Smooth muscle cell (in vitro differentiated cells): ENCODE results near the gene KCNIP4. TPM values are rescaled to one million over a fixed set of nuclear protein-coding genes. Genes with fewer than 3 reads are reported as not detected.
A peak's percentile ranks its signal among the peaks of the same experiment; 100 is the strongest.

ENCODE experiments used
- DNase-seq: peaks from one replicate; lab custom pipeline; 2025; ENCODE audit not compliant: unreplicated experiment; lab: John Stamatoyannopoulos, UW
- H2AFZ ChIP-seq: fragments of 200-600 bp; sonication (generic); 2 replicates; pipeline ENCODE4 v1.6.0; 2016; ENCODE audit warnings: antibody characterized with exemption, low read depth, mild to moderate bottlenecking
- H3F3A ChIP-seq: fragments of 200-600 bp; sonication (generic); 2 replicates; pipeline ENCODE4 v1.6.0; 2017; ENCODE audit warnings: antibody characterized with exemption, low read depth
- H3K27ac ChIP-seq: fragments of 200-600 bp; sonication (generic); 2 replicates; pipeline ENCODE4 v1.5.1; 2016; ENCODE audit warnings: low read depth, mild to moderate bottlenecking
- H3K27me3 ChIP-seq: fragments of 200-600 bp; sonication (generic); 2 replicates; pipeline ENCODE4 v1.6.1; 2016; ENCODE audit warnings: low read depth, mild to moderate bottlenecking
- H3K36me3 ChIP-seq: fragments of 200-600 bp; sonication (generic); 2 replicates; pipeline ENCODE4 v1.5.1; 2016; ENCODE audit warnings: low read depth
- H3K4me1 ChIP-seq: fragments of 200-600 bp; sonication (generic); 2 replicates; pipeline ENCODE4 v1.5.1; 2016; ENCODE audit warnings: low read depth
- H3K4me2 ChIP-seq: fragments of 200-600 bp; sonication (generic); 2 replicates; pipeline ENCODE4 v1.6.0; 2016; ENCODE audit warnings: mild to moderate bottlenecking
- H3K4me3 ChIP-seq: fragments of 200-600 bp; sonication (generic); 2 replicates; pipeline ENCODE4 v1.5.1; 2016; ENCODE audit warnings: mild to moderate bottlenecking
- H3K79me2 ChIP-seq: fragments of 200-600 bp; sonication (generic); 2 replicates; pipeline ENCODE4 v1.6.0; 2016; ENCODE audit warnings: low read depth, mild to moderate bottlenecking
- H3K9ac ChIP-seq: fragments of 200-600 bp; sonication (generic); 2 replicates; pipeline ENCODE4 v1.6.0; 2016; ENCODE audit warnings: low read depth
- H3K9me3 ChIP-seq: fragments of 200-600 bp; sonication (generic); replicated peaks from 2 replicates; pipeline ENCODE4 v1.5.1; 2016; ENCODE audit warnings: low read depth
- H4K20me1 ChIP-seq: fragments of 200-600 bp; sonication (generic); 2 replicates; pipeline ENCODE4 v1.6.0; 2016; ENCODE audit warnings: low read depth
- CTCF ChIP-seq: fragments of 200-600 bp; sonication (generic); IDR thresholded peaks from 2 replicates; pipeline ENCODE4 v1.5.1; 2017; ENCODE audit warnings: borderline replicate concordance, mild to moderate bottlenecking, antibody characterized with exemption; ENCODE audit not compliant: insufficient read depth, poor library complexity, severe bottlenecking
- WGBS: methylation state at CpG from one replicate; pipeline ENCODE4 v1.1.7; 2016; ENCODE audit warnings: low lambda C conversion rate; 5-methylcytosine and 5-hydroxymethylcytosine counted together
- polyA plus RNA-seq: library from polyadenylated mRNA; unstranded; fragments of >200 nt; fragmentation: Nextera tagmentation; extraction: Ambion mirVana; gene quantifications from 2 replicates; pipeline ENCODE4 v1.2.1, GENCODE V29; 2016
- total RNA-seq: library from RNA; depleted of rRNA; stranded (reverse); fragments of >200 nt; gene quantifications from 2 replicates; pipeline ENCODE4 v1.2.3, GENCODE V29; 2014

Gene KCNIP4
- total and polyA plus RNA-seq, 2 experiments from 2014 or later, result 0.07 TPM; not detected in 1

GRCh38 chr4:21790438-21791029 lies 158.0 kb downstream of the KCNIP4 start:
- Histone ChIP-seq H3K79me2 (no peaks in the 10 kb centered on the region), H3K36me3 (no peaks in the 10 kb centered on the region), H3K9me3 (no peaks in the 10 kb centered on the region), H3K9ac (no peak overlapping the region), H3K4me3 (no peak overlapping the region), H3F3A (no peaks in the 10 kb centered on the region), H4K20me1 (no peaks in the 10 kb centered on the region), H3K27me3 (no peaks in the 10 kb centered on the region), H3K4me2 (peak overlapping the region; percentile 40), H3K4me1 (peaks cover 6% of the 10 kb centered on the region), H2AFZ (no peak overlapping the region), H3K27ac (peak overlapping the region; percentile 89)
- no peak for DNase-seq
- WGBS, result 17% methylated on average over 4 of the region's 4 CpGs
- peak; percentile 77 for TF ChIP-seq CTCF

GRCh38 chr4:21780148-21780547 lies 168.4 kb downstream of the KCNIP4 start:
- Histone ChIP-seq H4K20me1 (no peaks in the 10 kb centered on the region), H3K9me3 (no peaks in the 10 kb centered on the region), H3K4me2 (no peak overlapping the region), H3K27ac (no peak overlapping the region), H3K4me3 (no peak overlapping the region), H3K4me1 (no peaks in the 10 kb centered on the region), H3K36me3 (no peaks in the 10 kb centered on the region), H2AFZ (no peak overlapping the region), H3K9ac (no peak overlapping the region), H3F3A (no peaks in the 10 kb centered on the region), H3K79me2 (no peaks in the 10 kb centered on the region), H3K27me3 (no peaks in the 10 kb centered on the region)
- no peak for DNase-seq
- TF ChIP-seq CTCF, result no peak

GRCh38 chr4:21778702-21779101 lies 169.9 kb downstream of the KCNIP4 start:
- no peaks in the 10 kb centered on the region for H3K4me1 ChIP-seq
- no peaks in the 10 kb centered on the region for H3K79me2 ChIP-seq
- H3K4me3 ChIP-seq, result no peak overlapping the region
- no peaks in the 10 kb centered on the region for H3F3A ChIP-seq
- no peak overlapping the region for H3K27ac ChIP-seq
- no peaks in the 10 kb centered on the region for H3K36me3 ChIP-seq
- H2AFZ ChIP-seq, result no peak overlapping the region
- H4K20me1 ChIP-seq, result no peaks in the 10 kb centered on the region
- H3K4me2 ChIP-seq, result no peak overlapping the region
- no peak for TF ChIP-seq CTCF
- H3K27me3 ChIP-seq, result no peaks in the 10 kb centered on the region
- 68% methylated on average over 2 of the region's 2 CpGs for WGBS
- no peaks in the 10 kb centered on the region for H3K9me3 ChIP-seq
- no peak overlapping the region for H3K9ac ChIP-seq
- DNase-seq, result no peak

- no peak for TF ChIP-seq CTCF
- 86% methylated on average over 3 of the region's 3 CpGs for WGBS
- Histone ChIP-seq H3K79me2 (no peaks in the 10 kb centered on the region), H3K27ac (no peak overlapping the region), H3K4me3 (no peak overlapping the region), H3K4me1 (no peaks in the 10 kb centered on the region), H3K9ac (no peak overlapping the region), H4K20me1 (no peaks in the 10 kb centered on the region), H3F3A (no peaks in the 10 kb centered on the region), H3K9me3 (no peaks in the 10 kb centered on the region), H3K27me3 (no peaks in the 10 kb centered on the region), H3K4me2 (no peak overlapping the region), H2AFZ (no peak overlapping the region), H3K36me3 (no peaks in the 10 kb centered on the region)
- no peak for DNase-seq
These were observed 172.9 kb downstream of the KCNIP4 start for GRCh38 chr4:21775703-21776102.
